SJSA1 (cell line): Measurements from ENCODE around the gene CCNJL. TPM values are rescaled to one million over a fixed set of nuclear protein-coding genes. Genes with fewer than 3 reads are reported as not detected.

Experiments
- DNase-seq, 2 experiments: peaks; one replicate each; pipeline ENCODE4 v3.0.0-alpha.2; 2015 to 2020; ENCODE audit warnings: low spot score in 2 of 2, low read depth in 1 of 2
- H3K27ac ChIP-seq: fragments of 250-450 bp; sonication (Bioruptor Pico); 2 replicates; pipeline ENCODE4 v1.5.1; 2020; ENCODE audit warnings: mild to moderate bottlenecking, moderate library complexity
- H3K27me3 ChIP-seq: fragments of 250-450 bp; sonication (Bioruptor Pico); replicated peaks from 2 replicates; pipeline ENCODE4 v1.5.1; 2020; ENCODE audit warnings: mild to moderate bottlenecking, moderate library complexity
- H3K36me3 ChIP-seq: fragments of 250-450 bp; sonication (Bioruptor Pico); 2 replicates; pipeline ENCODE4 v1.5.1; 2020; ENCODE audit warnings: mild to moderate bottlenecking
- H3K4me1 ChIP-seq: fragments of 250-450 bp; sonication (Bioruptor Pico); replicated peaks from 2 replicates; pipeline ENCODE4 v1.6.1; 2021; ENCODE audit warnings: mild to moderate bottlenecking
- H3K4me3 ChIP-seq: fragments of 250-450 bp; sonication (Bioruptor Pico); 2 replicates; pipeline ENCODE4 v1.5.1; 2020; ENCODE audit warnings: mild to moderate bottlenecking
- H3K9me3 ChIP-seq: fragments of 250-450 bp; sonication (Bioruptor Pico); replicated peaks from 2 replicates; pipeline ENCODE4 v1.5.1; 2020; ENCODE audit warnings: mild to moderate bottlenecking
- total RNA-seq: library from RNA; depleted of rRNA; stranded (reverse); fragments of >200 nt; shearing (Covaris generic); gene quantifications from 2 replicates; pipeline ENCODE4 v1.2.3, GENCODE V29; 2014; rRNA removed

CCNJL gene
- total RNA-seq, 1 experiment from 2014 or later: 14.9 TPM

DNA sequence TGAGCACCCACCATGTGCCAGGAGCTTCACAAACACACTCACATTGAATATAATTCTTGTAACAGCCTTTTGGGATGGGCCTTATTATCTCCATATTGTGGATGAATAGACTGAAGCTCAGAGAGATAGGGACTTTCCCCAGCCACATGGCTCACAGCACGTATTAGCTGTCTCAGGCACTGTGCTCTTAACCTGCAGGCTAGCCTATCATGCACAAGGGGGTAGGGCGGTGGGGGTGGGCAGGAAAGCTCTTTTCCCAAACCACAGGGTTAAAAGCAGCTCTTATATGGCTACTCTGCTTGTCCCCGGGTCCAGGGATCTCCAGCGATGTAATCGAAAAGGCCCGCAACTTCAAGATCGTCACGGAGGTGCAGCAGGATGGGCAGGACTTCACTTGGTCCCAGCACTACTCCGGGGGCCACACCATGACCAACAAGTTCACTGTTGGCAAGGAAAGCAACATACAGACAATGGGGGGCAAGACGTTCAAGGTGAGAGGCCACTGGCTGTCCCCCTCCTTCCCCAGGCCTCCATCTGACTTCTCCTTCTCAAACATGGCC is 80.5 kb downstream of the CCNJL start:
- Histone ChIP-seq H3K27ac (no peak overlapping the region), H3K9me3 (no peaks in the 10 kb centered on the region), H3K27me3 (no peaks in the 10 kb centered on the region), H3K4me3 (no peak overlapping the region), H3K36me3 (no peaks in the 10 kb centered on the region), H3K4me1 (no peaks in the 10 kb centered on the region)
- no peak for DNase-seq

GRCh38 chr5:160230686-160231527 is 81.5 kb downstream of the CCNJL start:
- Histone ChIP-seq H3K4me3 (no peak overlapping the region), H3K27ac (no peak overlapping the region), H3K36me3 (no peaks in the 10 kb centered on the region), H3K9me3 (no peaks in the 10 kb centered on the region), H3K4me1 (no peaks in the 10 kb centered on the region), H3K27me3 (no peaks in the 10 kb centered on the region)
- DNase-seq: no peak

- Histone ChIP-seq H3K27ac (no peak within 1 kb of the TSS), H3K36me3 (no peaks in the 10 kb centered on the region), H3K4me3 (no peak within 1 kb of the TSS), H3K9me3 (no peaks in the 10 kb centered on the region), H3K27me3 (no peaks in the 10 kb centered on the region), H3K4me1 (no peaks in the 10 kb centered on the region)
- no peak for DNase-seq
Observed at GRCh38 chr5:160229190-160229742, 83.1 kb downstream of the CCNJL start, which contains the start of gene FABP6. Gene FABP6 (plus strand): TSS chr5:160229506. CDS start chr5:160229558, 52 bp downstream.

- DNase-seq: no peak
- H3K27me3 ChIP-seq: no peaks in the 10 kb centered on the region
- no peak overlapping the region for H3K27ac ChIP-seq
- H3K9me3 ChIP-seq: no peaks in the 10 kb centered on the region
- H3K36me3 ChIP-seq: no peaks in the 10 kb centered on the region
- no peak overlapping the region for H3K4me3 ChIP-seq
- H3K4me1 ChIP-seq: no peaks in the 10 kb centered on the region
Observed at GRCh38 chr5:160227012-160227411, 85.4 kb downstream of the CCNJL start.

- Histone ChIP-seq H3K4me1 (no peaks in the 10 kb centered on the region), H3K27me3 (0 out of 2 replicates have a peak, but pooled peaks cover 3% of the 10 kb centered on the region), H3K4me3 (no peak overlapping the region), H3K27ac (no peak overlapping the region), H3K9me3 (no peaks in the 10 kb centered on the region), H3K36me3 (no peaks in the 10 kb centered on the region)
- no peak for DNase-seq
Observed at GRCh38 chr5:160221082-160221481, 91.3 kb downstream of the CCNJL start.

- DNase-seq: no peak
- Histone ChIP-seq H3K27ac (no peak overlapping the region), H3K9me3 (no peaks in the 10 kb centered on the region), H3K4me1 (no peaks in the 10 kb centered on the region), H3K36me3 (no peaks in the 10 kb centered on the region), H3K27me3 (0 out of 2 replicates have a peak, but pooled peaks cover 3% of the 10 kb centered on the region), H3K4me3 (no peak overlapping the region)
Observed at GRCh38 chr5:160219356-160219755, 93.0 kb downstream of the CCNJL start.

- no peaks in the 10 kb centered on the region for H3K36me3 ChIP-seq
- H3K9me3 ChIP-seq: no peaks in the 10 kb centered on the region
- H3K27ac ChIP-seq: no peak overlapping the region
- no peaks in the 10 kb centered on the region for H3K4me1 ChIP-seq
- 0 out of 2 replicates have a peak, but pooled peaks cover 3% of the 10 kb centered on the region for H3K27me3 ChIP-seq
- DNase-seq: no peak
- H3K4me3 ChIP-seq: no peak overlapping the region
Observed at GRCh38 chr5:160213537-160213936, 98.8 kb downstream of the CCNJL start.

GRCh38 chr5:160211352-160211751 is 101.0 kb downstream of the CCNJL start:
- no peak for DNase-seq
- no peaks in the 10 kb centered on the region for H3K4me1 ChIP-seq
- no peak overlapping the region for H3K4me3 ChIP-seq
- no peaks in the 10 kb centered on the region for H3K36me3 ChIP-seq
- no peaks in the 10 kb centered on the region for H3K27me3 ChIP-seq
- no peak overlapping the region for H3K27ac ChIP-seq
- no peaks in the 10 kb centered on the region for H3K9me3 ChIP-seq

DNA sequence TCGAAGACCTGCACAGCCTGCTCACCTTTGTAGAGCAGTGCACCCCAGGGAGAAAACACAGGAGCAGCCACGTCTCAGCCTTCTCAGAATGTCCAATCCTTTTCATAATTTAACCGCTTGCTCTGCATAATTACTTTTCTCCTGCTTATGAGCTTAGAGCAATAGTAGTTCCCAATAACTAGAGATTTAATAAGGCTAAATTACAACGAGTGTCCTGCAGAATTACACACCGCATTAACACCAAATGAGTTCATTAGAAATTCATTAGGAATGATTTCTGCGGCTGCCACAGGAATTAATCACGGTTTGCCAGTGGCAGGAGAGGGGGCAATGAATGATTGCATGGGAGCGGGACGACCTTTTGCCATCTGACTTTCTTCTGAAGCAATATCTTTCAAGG is 101.8 kb downstream of the CCNJL start:
- no peaks in the 10 kb centered on the region for H3K36me3 ChIP-seq
- no peaks in the 10 kb centered on the region for H3K4me1 ChIP-seq
- H3K4me3 ChIP-seq: no peak overlapping the region
- H3K27ac ChIP-seq: no peak overlapping the region
- H3K9me3 ChIP-seq: no peaks in the 10 kb centered on the region
- DNase-seq: no peak
- H3K27me3 ChIP-seq: no peaks in the 10 kb centered on the region

GRCh38 chr5:160209917-160210316 is 102.4 kb downstream of the CCNJL start:
- H3K36me3 ChIP-seq: no peaks in the 10 kb centered on the region

DNA sequence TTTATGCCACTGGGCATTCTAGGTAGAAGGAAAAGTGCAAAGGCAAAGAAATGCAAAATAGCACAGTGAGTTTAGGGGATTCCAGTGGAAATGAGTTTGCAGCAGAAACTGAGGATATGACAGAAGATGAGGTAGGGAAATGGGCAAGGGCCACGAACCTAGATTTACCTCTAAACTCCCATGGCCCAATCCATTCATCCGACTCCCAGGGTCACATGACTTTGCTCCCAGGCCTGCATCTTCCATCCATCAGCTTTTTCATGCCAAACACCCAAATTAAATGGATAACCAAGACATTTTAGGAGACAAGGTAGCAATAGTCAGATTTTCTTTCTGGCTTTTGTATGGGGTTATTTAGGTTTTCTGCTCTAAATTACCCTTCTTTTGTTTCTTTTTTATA is 105.3 kb downstream of the CCNJL start:
- DNase-seq: no peak
- Histone ChIP-seq H3K4me1 (no peaks in the 10 kb centered on the region), H3K27me3 (no peaks in the 10 kb centered on the region), H3K4me3 (no peak overlapping the region), H3K9me3 (no peaks in the 10 kb centered on the region), H3K27ac (no peak overlapping the region), H3K36me3 (no peaks in the 10 kb centered on the region)

More at GRCh38 chr5:160209917-160210316, 102.4 kb downstream of the CCNJL start:
- no peak for DNase-seq
- no peaks in the 10 kb centered on the region for H3K27me3 ChIP-seq
- no peaks in the 10 kb centered on the region for H3K4me1 ChIP-seq
- no peaks in the 10 kb centered on the region for H3K9me3 ChIP-seq
- H3K27ac ChIP-seq: no peak overlapping the region
- H3K4me3 ChIP-seq: no peak overlapping the region

Other genes starting within 250 kb of the CCNJL start
- gene PWWP2A, start 193.1 kb downstream of the CCNJL start, total RNA-seq: 41.4 and 49.8 TPM in 2 replicates
- gene FABP6, start 83.1 kb downstream of the CCNJL start, total RNA-seq: not detected in 2 replicates
- gene C1QTNF2, start 58.1 kb upstream of the CCNJL start, total RNA-seq: 5.7 and 6.7 TPM in 2 replicates
- gene FAM200C, start 87.5 kb upstream of the CCNJL start, total RNA-seq: 5.0 and 5.5 TPM in 2 replicates
- gene SLU7, start 106.5 kb upstream of the CCNJL start, total RNA-seq: 71.1 and 102 TPM in 2 replicates
- gene PTTG1, start 109.3 kb upstream of the CCNJL start, total RNA-seq: 659 and 829 TPM in 2 replicates